Pancreas (tissue), 10 donors: Measurements from ENCODE around the gene RNF114. TPM values are rescaled to one million over a fixed set of nuclear protein-coding genes. Genes with fewer than 3 reads are reported as not detected.

ENCODE experiments used
- ATAC-seq, 4 donors: fragments of 200-7000 bp; cut with Tn5 transposase; one replicate each; pipeline versions ENCODE4 v1.8.0 to v1.9.1; 2020; ENCODE audit warnings: mild to moderate bottlenecking in 4 of 4, moderate library complexity in 4 of 4
- DNase-seq, 6 donors: peaks; one replicate each; pipeline ENCODE4 v3.0.0-alpha.2; 2020
- FAIRE-seq: peaks from 2 replicates; lab custom pipeline; 2012; peaks lifted over from hg19 to GRCh38; lab: Jason Lieb, UNC
- H3K27ac ChIP-seq, 4 donors: fragments of 200-600 bp; sonication (generic); 1 replicate in 3 of 4; 2 replicates in 1 of 4; pipeline versions ENCODE4 v1.5.0 to v1.8.0; 2020
- H3K27me3 ChIP-seq, 4 donors: fragments of 200-600 bp; one replicate each; pipeline ENCODE4 v1.8.0; 2021
- H3K36me3 ChIP-seq, 3 donors: fragments of 200-600 bp; sonication (generic) in 1 of 3; one replicate each; pipeline versions ENCODE4 v1.5.0 to v1.8.0; 2020 to 2021
- H3K4me1 ChIP-seq, 3 donors: fragments of 200-600 bp; one replicate each; pipeline ENCODE4 v1.8.0; 2021
- H3K4me3 ChIP-seq, 4 donors: fragments of 200-600 bp; sonication (generic) in 2 of 4; one replicate each; pipeline versions ENCODE4 v1.5.0 to v1.8.0; 2020 to 2021
- H3K9me3 ChIP-seq, 4 donors: fragments of 200-600 bp; one replicate each; pipeline ENCODE4 v1.8.0; 2021
- CTCF ChIP-seq, 4 donors: fragments of 200-600 bp; sonication (generic) in 3 of 4; IDR thresholded peaks; one replicate each; pipeline versions ENCODE4 v1.5.0 to v1.8.0; 2021; ENCODE audit warnings: antibody characterized with exemption in 4 of 4
- WGBS, 2 donors: extraction: QIAGEN DNeasy Blood & Tissue Kit; methylation state at CpG; one replicate each; pipeline ENCODE4 v1.1.7; 2013; 5-methylcytosine and 5-hydroxymethylcytosine counted together
- intact Hi-C, 3 donors: fragments of 100-400 bp; cut with DNase I; formaldehyde crosslinking; loops; one replicate each; pipeline versions ENCODE4 v1.11.1 to v1.14.2; 2022
- polyA plus RNA-seq, 2 donors: library from polyadenylated mRNA; stranded (reverse); fragments of 200-250 nt; gene quantifications; one replicate each; pipeline ENCODE4 v1.2.3, GENCODE V29; 2013
- total RNA-seq, 6 donors: library from RNA; stranded (reverse); fragmentation: NEBNext Ultra II Directional in 4 of 6; extraction: Animal tissue kit (Norgen Biotek cat#: 25700) in 4 of 6; gene quantifications; one replicate each; pipeline versions ENCODE4 v1.2.1 to v1.2.4, GENCODE V29; 2021 to 2023
- donor health status: healthy with polysubstance abuse.
- donor health status: DM: no; HTN: no; CAD: no; lungs with moderate emphysema.
- donor health status: DM: no; HTN: no; CAD: no.
- donor health status: control.
- donor health status: control.
- donor health status: Bipolar disorder and iron deficiency.
- donor health status: DM: yes; HTN: yes; CAD: no.
- donor health status: DM: no; HTN: no; CAD: no.
- donor health status: DM: no; HTN: no; CAD: no.
- donor health status: DM: yes; HTN: yes; CAD: no.

The RNF114 gene
- total and polyA plus RNA-seq, 8 donors, result 33.3 to 61.9 (median 44.0) TPM

GRCh38 chr20:49904440-49905214 is 31.6 kb upstream of the RNF114 start:
- ATAC-seq, result no peak
- intact Hi-C loops, result no loop called here
- no peak overlapping the region for H3K4me3 ChIP-seq
- TF ChIP-seq CTCF (IDR thresholded peaks at IDR 0.05), result no peak
- no peaks in the 10 kb centered on the region for H3K4me1 ChIP-seq
- 87 to 91% methylated on average over 17 of the region's 17 CpGs for WGBS, 2 donors
- no peak for DNase-seq
- peaks cover 3 to 32% (median 32%) of the 10 kb centered on the region in 3 donors for H3K36me3 ChIP-seq
- H3K27me3 ChIP-seq, result no peaks in the 10 kb centered on the region
- H3K27ac ChIP-seq, result no peak overlapping the region
- no peak for FAIRE-seq
- H3K9me3 ChIP-seq, result no peaks in the 10 kb centered on the region

GRCh38 chr20:49905415-49906091 is 30.6 kb upstream of the RNF114 start:
- peaks cover 3 to 32% (median 32%) of the 10 kb centered on the region in 3 donors for H3K36me3 ChIP-seq
- H3K4me3 ChIP-seq, result no peak overlapping the region
- no peak for TF ChIP-seq CTCF (IDR thresholded peaks at IDR 0.05)
- H3K9me3 ChIP-seq, result no peaks in the 10 kb centered on the region
- DNase-seq, result peak in 1 of 6 donors; percentile 55
- H3K27ac ChIP-seq, result no peak overlapping the region
- no peaks in the 10 kb centered on the region for H3K27me3 ChIP-seq
- intact Hi-C loops, result no loop called here
- peaks cover 0 to 6% (median 4%) of the 10 kb centered on the region in 3 donors for H3K4me1 ChIP-seq
- FAIRE-seq, result no peak
- ATAC-seq, result no peak
- WGBS, 2 donors, result 92% methylated on average over 29 of the region's 29 CpGs

GRCh38 chr20:49906101-49906604 is 30.0 kb upstream of the RNF114 start:
- H3K27me3 ChIP-seq, result no peaks in the 10 kb centered on the region
- H3K36me3 ChIP-seq, result peaks cover 3 to 32% (median 32%) of the 10 kb centered on the region in 3 donors
- no peak overlapping the region for H3K27ac ChIP-seq
- TF ChIP-seq CTCF (IDR thresholded peaks at IDR 0.05), result no peak
- FAIRE-seq, result no peak
- 90 to 92% methylated on average over 37 of the region's 37 CpGs for WGBS, 2 donors
- no peaks in the 10 kb centered on the region for H3K9me3 ChIP-seq
- no peak for ATAC-seq
- no peak overlapping the region for H3K4me3 ChIP-seq
- intact Hi-C loops, result no loop called here
- H3K4me1 ChIP-seq, result peaks cover 0 to 7% (median 4%) of the 10 kb centered on the region in 3 donors
- peak in 1 of 6 donors; percentile 63 for DNase-seq

GRCh38 chr20:49906615-49907154 is 29.5 kb upstream of the RNF114 start:
- WGBS, 2 donors, result 89 to 92% methylated on average over 14 to 15 of the region's 15 CpGs
- intact Hi-C loops, result no loop called here
- H3K27ac ChIP-seq, result no peak overlapping the region
- no peak for DNase-seq
- no peaks in the 10 kb centered on the region for H3K27me3 ChIP-seq
- peaks cover 0 to 7% (median 4%) of the 10 kb centered on the region in 3 donors for H3K4me1 ChIP-seq
- no peak for ATAC-seq
- no peak overlapping the region for H3K4me3 ChIP-seq
- FAIRE-seq, result no peak
- H3K36me3 ChIP-seq, result peaks cover 3 to 32% (median 32%) of the 10 kb centered on the region in 3 donors
- no peaks in the 10 kb centered on the region for H3K9me3 ChIP-seq
- TF ChIP-seq CTCF (IDR thresholded peaks at IDR 0.05), result no peak
